Small intestine (tissue), 7 donors: ENCODE results near the gene BRK1. TPM values are rescaled to one million over a fixed set of nuclear protein-coding genes. Genes with fewer than 3 reads are reported as not detected.
"Not testable (repeated sequence)": the region's sequence is repeated elsewhere in the genome, so short reads cannot be mapped to it uniquely, and the experiment has no call there.

Source experiments
- DNase-seq, 2 donors: peaks; one replicate each; pipeline versions ENCODE4 v3.0.0 to v3.0.0-alpha.2; 2013
- FAIRE-seq: peaks from 2 replicates; lab custom pipeline; 2012; peaks lifted over from hg19 to GRCh38; lab: Jason Lieb, UNC
- H3K27ac ChIP-seq, 3 donors: one replicate each; pipeline ENCODE4 v1.5.1; 2013; ENCODE audit warnings: low read length in 2 of 3, mild to moderate bottlenecking in 2 of 3, control low read depth in 1 of 3, inconsistent platforms in 1 of 3, low read depth in 1 of 3, moderate library complexity in 1 of 3
- H3K27me3 ChIP-seq, 3 donors: one replicate each; pipeline ENCODE4 v1.6.1; 2013; ENCODE audit warnings: low read length in 3 of 3, inconsistent platforms in 1 of 3; ENCODE audit not compliant: control insufficient read depth in 3 of 3, insufficient read depth in 3 of 3
- H3K36me3 ChIP-seq, 3 donors: one replicate each; pipeline ENCODE4 v1.6.1; 2013; ENCODE audit warnings: low read length in 3 of 3, inconsistent platforms in 1 of 3, low read depth in 1 of 3, mild to moderate bottlenecking in 1 of 3, moderate library complexity in 1 of 3; ENCODE audit not compliant: control insufficient read depth in 3 of 3, insufficient read depth in 2 of 3
- H3K4me1 ChIP-seq, 3 donors: one replicate each; pipeline ENCODE4 v1.6.1; 2013; ENCODE audit warnings: low read length in 2 of 3, inconsistent platforms in 1 of 3, low read depth in 1 of 3, mild to moderate bottlenecking in 1 of 3, moderate library complexity in 1 of 3; ENCODE audit not compliant: control insufficient read depth in 3 of 3, insufficient read depth in 2 of 3
- H3K4me3 ChIP-seq, 3 donors: one replicate each; pipeline ENCODE4 v1.5.1; 2013; ENCODE audit warnings: low read length in 3 of 3, control low read depth in 1 of 3, inconsistent platforms in 1 of 3, low read depth in 1 of 3, mild to moderate bottlenecking in 1 of 3, moderate library complexity in 1 of 3
- H3K9me3 ChIP-seq, 2 donors: one replicate each; pipeline ENCODE4 v1.6.1; 2013; ENCODE audit warnings: low read depth in 1 of 2, low read length in 1 of 2; ENCODE audit not compliant: control insufficient read depth in 2 of 2, insufficient read depth in 1 of 2
- WGBS, 3 donors: extraction: QIAGEN DNeasy Blood & Tissue Kit; methylation state at CpG; one replicate each; pipeline ENCODE4 v1.1.7; 2013; 5-methylcytosine and 5-hydroxymethylcytosine counted together
- polyA plus RNA-seq, 4 donors: library from polyadenylated mRNA; stranded (reverse) in 3 of 4; unstranded in 1 of 4; fragments of 200-250 nt in 3 of 4; fragments of 120-200 nt in 1 of 4; gene quantifications; one replicate each; pipeline versions ENCODE4 v1.2.1 to v1.2.3, GENCODE V29; 2013
- donor health status: healthy with polysubstance abuse.
- donor health status: control.
- donor health status: control.
- donor health status: Bipolar disorder and iron deficiency.
- donor health status: healthy.

The BRK1 gene
- polyA plus RNA-seq, 4 donors, result 147 to 191 (median 171) TPM

DNA sequence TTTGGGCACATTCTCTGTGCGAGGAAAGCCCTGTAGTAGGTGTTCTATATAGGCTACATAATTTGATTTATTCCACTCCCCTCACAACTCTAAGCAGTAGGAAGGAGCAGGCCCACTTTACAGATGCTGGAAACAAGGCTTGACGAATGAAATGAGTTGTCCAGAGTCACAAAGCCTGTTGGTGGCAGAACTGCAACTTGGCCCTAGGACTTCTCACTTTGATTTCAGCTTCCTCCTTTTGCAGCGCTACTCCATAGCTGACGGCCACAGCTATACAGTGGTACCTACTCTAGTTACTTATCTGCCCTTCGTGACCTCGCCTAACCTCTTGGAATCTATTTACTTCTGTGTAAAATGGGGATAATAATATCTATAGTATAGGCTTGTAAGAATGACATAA, 46.7 kb downstream of the BRK1 start:
- WGBS, 3 donors, result 85 to 90% (median 88%) methylated on average over 6 of the region's 6 CpGs
- H3K9me3 ChIP-seq, result no peaks in the 10 kb centered on the region
- DNase-seq, result no peak
- H3K27me3 ChIP-seq, result no peaks in the 10 kb centered on the region
- H3K4me1 ChIP-seq, result peaks cover 0 to 3% (median 0%) of the 10 kb centered on the region in 3 donors
- no peak overlapping the region for H3K4me3 ChIP-seq
- no peak for FAIRE-seq
- no peaks in the 10 kb centered on the region for H3K36me3 ChIP-seq
- H3K27ac ChIP-seq, result no peak overlapping the region

DNA sequence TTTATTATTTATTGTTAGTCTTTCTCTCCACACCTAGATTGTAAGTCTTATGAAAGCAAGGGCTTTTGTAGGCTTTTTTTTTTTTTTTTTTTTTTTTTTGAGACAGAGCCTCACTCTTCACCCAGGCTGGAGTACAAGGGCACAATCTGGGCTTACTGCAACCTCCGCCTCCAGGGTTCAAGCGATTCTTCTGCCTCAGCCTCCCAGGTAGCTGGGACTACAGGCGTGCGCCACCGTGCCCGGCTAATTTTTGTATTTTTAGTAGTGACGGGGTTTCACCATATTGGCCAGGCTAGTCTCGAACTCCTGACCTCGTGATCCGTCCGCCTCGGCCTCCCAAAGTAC, 48.7 kb downstream of the BRK1 start:
- WGBS, 3 donors, result 62 to 69% (median 64%) methylated on average over 12 of the region's 12 CpGs
- H3K27ac ChIP-seq, FAIRE-seq, DNase-seq, H3K27me3 ChIP-seq, H3K36me3 ChIP-seq, H3K4me1 ChIP-seq: not testable (repeated sequence)
- Histone ChIP-seq H3K4me3 (peak overlapping the region in 2 of 3 donors; percentile 50 to 95), H3K9me3 (peaks cover 0 to 16% of the 10 kb centered on the region in 2 donors)

DNA sequence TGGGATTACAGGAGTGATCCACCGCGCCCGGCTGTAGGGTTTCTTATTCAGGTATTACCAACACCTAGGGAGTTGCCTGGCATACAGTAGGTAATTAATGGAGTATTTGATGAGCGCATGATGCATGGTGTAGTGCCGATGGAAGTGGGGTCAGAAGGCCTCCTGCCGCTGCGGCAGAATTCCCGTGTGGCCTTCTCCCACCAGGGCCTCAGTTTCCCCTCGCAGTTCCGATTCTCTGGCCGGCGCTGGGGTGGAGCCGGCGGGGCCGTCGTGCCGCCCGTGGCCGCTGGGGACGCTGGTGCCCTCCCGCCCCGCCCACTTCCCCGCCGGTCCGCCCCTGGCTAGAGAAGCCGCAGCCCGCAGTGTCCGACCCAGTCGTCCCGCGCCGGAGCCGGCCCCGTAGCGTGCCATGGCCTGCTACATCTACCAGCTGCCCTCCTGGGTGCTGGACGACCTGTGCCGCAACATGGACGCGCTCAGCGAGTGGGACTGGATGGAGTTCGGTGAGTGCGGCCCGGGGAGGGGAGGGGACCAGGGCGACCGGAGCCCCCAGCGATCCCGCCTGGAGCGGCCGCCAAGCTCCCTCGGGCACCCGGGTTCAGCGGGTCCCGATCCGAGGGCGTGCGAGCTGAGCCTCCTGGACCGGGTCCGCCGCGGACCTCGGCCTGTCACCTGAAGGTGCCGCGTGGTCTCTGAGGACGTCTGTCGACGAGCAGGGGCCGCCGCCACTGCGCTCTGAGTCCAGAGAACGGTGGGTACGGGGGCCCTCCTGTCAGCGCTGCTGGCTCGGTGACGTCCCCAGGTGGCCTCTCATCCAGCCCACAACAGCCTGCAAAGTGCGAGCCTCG, 49.3 kb downstream of the BRK1 start, which contains the start of gene IRAK2:
Gene IRAK2 (plus strand): TSS at position 374 of the 848 bp plus-strand sequence. CDS start 36 bp downstream, at position 410.
- WGBS, 3 donors, result 1 to 3% (median 2%) methylated on average over 65 to 76 of the region's 76 CpGs
- no peaks in the 10 kb centered on the region for H3K36me3 ChIP-seq
- peaks cover 0 to 3% (median 0%) of the 10 kb centered on the region in 3 donors for H3K4me1 ChIP-seq
- H3K27ac ChIP-seq, result peak within 1 kb of the TSS in 2 of 3 donors; percentile 78 to 82
- H3K9me3 ChIP-seq, result peaks cover 0 to 19% of the 10 kb centered on the region in 2 donors
- FAIRE-seq, result no peak
- H3K4me3 ChIP-seq, result peak within 1 kb of the TSS; percentile 50 to 95 (median 69)
- no peaks in the 10 kb centered on the region for H3K27me3 ChIP-seq
- peak; percentile 64 to 84 for DNase-seq

DNA sequence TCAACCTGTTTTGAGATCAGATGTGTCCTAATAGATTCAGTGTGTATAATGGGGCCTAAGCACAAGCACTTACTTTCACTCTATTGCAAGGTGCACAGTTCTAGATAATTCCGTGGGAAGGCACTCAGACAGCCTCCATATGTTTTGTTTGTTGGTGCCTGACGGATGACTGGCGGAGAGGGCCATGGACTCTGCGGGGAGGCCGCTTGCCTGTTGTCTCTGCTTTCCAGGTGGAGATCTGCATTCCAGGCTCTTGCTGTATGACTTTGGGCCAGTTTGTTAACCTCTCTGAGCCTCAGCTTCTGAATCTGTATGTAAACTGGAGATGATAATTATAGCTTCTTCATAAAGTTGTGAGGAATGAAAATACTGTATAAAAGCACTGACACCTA, 50.7 kb downstream of the BRK1 start:
- FAIRE-seq, result no peak
- Histone ChIP-seq H3K27ac (no peak overlapping the region), H3K9me3 (peaks cover 0 to 28% of the 10 kb centered on the region in 2 donors), H3K27me3 (no peaks in the 10 kb centered on the region), H3K36me3 (no peaks in the 10 kb centered on the region), H3K4me3 (peak overlapping the region in 1 of 3 donors; percentile 12), H3K4me1 (peaks cover 0 to 4% (median 3%) of the 10 kb centered on the region in 3 donors)
- DNase-seq, result no peak
- WGBS, 3 donors, result 92 to 94% (median 93%) methylated on average over 5 of the region's 5 CpGs

DNA sequence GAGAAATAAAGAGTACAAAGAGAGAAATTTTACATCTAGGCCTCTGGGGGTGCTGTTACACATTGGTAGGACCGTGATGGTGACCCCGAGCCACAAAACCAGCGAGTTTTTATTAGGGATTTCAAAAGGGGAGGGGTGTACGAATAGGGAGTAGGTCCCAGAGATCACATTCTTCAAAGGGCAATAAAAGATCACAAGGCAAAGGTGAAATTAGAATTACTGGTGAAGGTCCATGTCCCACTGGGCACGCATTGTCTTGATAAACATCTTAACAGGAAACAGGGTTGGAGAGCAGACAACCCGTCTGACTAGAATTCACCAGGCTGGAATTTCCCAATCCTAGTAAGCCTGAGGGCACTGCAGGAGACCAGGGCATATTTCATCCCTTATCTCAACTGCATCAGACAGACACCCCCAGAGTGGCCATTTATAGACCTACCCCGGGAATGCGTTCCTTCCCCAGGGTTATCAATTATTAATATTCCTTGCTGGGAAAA, 53.6 kb downstream of the BRK1 start:
- DNase-seq (peak; percentile 46 to 84), FAIRE-seq (no peak)
- H3K27me3 ChIP-seq, result no peaks in the 10 kb centered on the region
- H3K9me3 ChIP-seq, result peaks cover 0 to 28% of the 10 kb centered on the region in 2 donors
- H3K4me3 ChIP-seq, result no peak overlapping the region
- 19 to 58% (median 36%) methylated on average over 8 of the region's 8 CpGs for WGBS, 3 donors
- no peaks in the 10 kb centered on the region for H3K36me3 ChIP-seq
- peaks cover 0 to 4% (median 3%) of the 10 kb centered on the region in 3 donors for H3K4me1 ChIP-seq
- H3K27ac ChIP-seq, result no peak overlapping the region

DNA sequence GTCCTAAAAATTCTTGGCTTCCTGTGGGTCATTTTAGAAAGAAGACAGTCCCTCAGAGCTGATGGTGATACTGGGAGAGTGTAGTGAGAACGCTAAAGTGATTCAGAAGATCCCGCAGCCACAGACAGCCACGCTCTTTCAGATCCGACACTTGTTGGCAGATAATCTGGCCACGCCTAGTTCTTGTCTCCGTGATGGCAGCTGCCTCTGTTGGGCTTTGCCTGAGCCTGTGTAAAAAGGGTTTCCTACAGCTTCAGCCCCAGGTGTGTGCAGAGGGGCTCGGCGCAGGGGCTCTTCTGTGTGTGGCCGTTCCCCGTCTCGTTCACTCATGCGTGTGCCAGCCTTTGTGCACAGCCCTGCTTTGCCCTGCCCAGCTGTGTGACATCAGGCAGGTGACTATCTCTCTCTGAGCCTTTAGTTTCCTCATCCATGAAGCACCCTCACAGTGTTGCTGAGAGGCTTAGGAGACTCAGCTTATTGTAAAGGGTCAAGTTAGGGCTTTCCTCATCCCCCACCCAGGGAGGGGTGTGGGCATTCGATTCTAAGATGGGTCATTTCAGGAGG, 55.5 kb downstream of the BRK1 start:
- FAIRE-seq (no peak), DNase-seq (peak in 1 of 2 donors; percentile 33)
- Histone ChIP-seq H3K9me3 (peaks cover 0 to 28% of the 10 kb centered on the region in 2 donors), H3K4me3 (no peak overlapping the region), H3K4me1 (peaks cover 0 to 4% (median 0%) of the 10 kb centered on the region in 3 donors), H3K27me3 (no peaks in the 10 kb centered on the region), H3K27ac (no peak overlapping the region), H3K36me3 (no peaks in the 10 kb centered on the region)
- 59 to 77% (median 69%) methylated on average over 13 of the region's 13 CpGs for WGBS, 3 donors

DNA sequence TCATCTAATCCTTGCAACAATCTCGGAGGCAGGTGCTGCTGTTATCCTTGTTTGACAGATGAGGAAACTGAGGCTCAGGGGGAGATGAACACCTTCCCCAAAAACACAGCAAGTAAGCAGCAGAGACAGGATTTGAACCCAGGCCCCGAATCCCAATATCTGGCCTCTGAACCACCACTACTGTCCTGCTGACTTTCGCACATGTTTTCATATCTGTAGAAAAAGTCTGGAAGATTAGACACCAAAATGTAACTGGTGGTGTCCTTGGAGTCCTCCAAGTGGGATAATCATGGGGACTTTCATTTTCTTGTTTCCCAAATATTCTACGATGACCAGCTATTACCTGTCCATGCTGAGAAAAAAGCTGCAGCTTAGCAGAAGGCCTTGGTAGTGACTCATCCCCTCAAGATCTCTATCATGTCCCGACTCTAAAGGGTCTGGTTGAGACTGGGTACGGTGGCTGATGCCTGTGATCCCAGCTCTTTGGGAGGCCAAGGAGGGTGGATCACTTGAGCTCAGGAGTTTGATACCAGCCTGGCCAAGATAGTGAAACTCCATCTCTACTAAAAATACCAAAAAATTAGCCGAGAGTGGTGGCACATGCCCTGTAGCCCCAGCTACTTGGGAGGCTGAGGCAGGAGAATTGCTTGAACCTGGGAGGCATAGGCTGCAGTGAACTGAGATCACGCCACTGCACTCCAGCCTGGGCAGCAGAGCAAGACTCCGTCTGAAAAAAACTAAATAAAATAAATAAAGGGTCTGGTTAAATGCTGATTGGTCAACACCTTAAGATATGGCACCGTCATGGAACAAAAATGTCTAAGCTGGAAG, 57.8 kb downstream of the BRK1 start:
- H3K27ac ChIP-seq, result peak overlapping the region in 1 of 3 donors; percentile 59
- peaks cover 0 to 21% of the 10 kb centered on the region in 2 donors for H3K9me3 ChIP-seq
- DNase-seq, result no peak
- H3K36me3 ChIP-seq, result peaks cover 0 to 2% (median 2%) of the 10 kb centered on the region in 3 donors
- 82 to 90% (median 85%) methylated on average over 10 of the region's 10 CpGs for WGBS, 3 donors
- no peak overlapping the region for H3K4me3 ChIP-seq
- H3K27me3 ChIP-seq, result no peaks in the 10 kb centered on the region
- no peak for FAIRE-seq
- H3K4me1 ChIP-seq, result peaks cover 0 to 4% (median 0%) of the 10 kb centered on the region in 3 donors
